ENCODE results near the gene UNC80.

The UNC80 gene

DNA sequence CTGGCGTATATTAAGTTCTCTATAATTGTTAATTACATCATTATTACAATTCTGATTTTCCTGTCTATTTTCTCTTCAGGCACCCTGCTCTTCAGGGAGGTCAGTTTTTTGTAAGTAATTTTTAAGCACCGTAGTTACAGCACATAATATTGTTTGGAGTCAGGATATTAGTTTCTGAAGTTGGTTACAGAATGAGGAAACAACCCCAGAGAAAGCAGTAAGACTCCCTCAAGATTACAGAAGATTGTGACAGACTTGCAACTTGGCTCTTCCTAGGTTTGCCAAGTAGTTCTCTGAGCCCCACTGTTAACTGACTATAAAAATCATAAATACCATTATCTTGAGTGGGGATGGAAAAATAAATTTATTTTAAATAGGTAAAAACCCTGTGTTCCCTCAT, 231.7 kb downstream of the UNC80 start:
- H3K9me3 ChIP-seq: no peaks in the 10 kb centered on the region
- H3K36me3 ChIP-seq (replicated peaks): peaks cover 19% of the 10 kb centered on the region
- DNase-seq (ENCODE audit: low spot score in 2 of 2): no peak
- peaks cover 27% of the 10 kb centered on the region for H3K4me1 ChIP-seq
- in situ Hi-C loops (cut with MboI; ENCODE audit: low sequenced_read_pairs): no loop called here
- H3K27me3 ChIP-seq (ENCODE audit: low read depth): no peaks in the 10 kb centered on the region
- H3K4me3 ChIP-seq: peak overlapping the region; percentile 89

DNA sequence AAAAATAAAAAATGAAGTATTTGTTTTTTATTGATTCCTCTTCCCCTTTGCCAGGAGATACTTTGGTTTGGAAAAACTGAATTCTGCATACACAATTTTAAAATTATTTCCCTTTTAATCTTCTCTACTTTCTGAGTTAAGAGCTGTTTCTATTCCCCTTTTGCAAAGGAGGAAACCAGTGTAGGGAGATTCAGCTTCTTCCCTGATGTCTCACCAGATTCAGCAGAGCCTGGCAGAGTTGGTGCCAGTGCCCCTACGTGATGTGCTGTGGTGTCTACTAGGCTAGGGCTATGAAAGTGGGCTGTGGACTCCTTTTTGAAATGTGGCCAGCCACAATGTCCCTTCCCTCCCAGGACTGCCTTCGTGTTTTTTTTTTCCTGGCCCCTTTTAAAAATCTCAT, 233.2 kb downstream of the UNC80 start:
- no peak overlapping the region for H3K4me3 ChIP-seq
- H3K9me3 ChIP-seq: no peaks in the 10 kb centered on the region
- no peaks in the 10 kb centered on the region for H3K27me3 ChIP-seq (ENCODE audit: low read depth)
- DNase-seq (ENCODE audit: low spot score in 2 of 2): no peak
- in situ Hi-C loops (cut with MboI; ENCODE audit: low sequenced_read_pairs): no loop called here
- H3K36me3 ChIP-seq (replicated peaks): peaks cover 28% of the 10 kb centered on the region
- H3K4me1 ChIP-seq: peaks cover 27% of the 10 kb centered on the region

DNA sequence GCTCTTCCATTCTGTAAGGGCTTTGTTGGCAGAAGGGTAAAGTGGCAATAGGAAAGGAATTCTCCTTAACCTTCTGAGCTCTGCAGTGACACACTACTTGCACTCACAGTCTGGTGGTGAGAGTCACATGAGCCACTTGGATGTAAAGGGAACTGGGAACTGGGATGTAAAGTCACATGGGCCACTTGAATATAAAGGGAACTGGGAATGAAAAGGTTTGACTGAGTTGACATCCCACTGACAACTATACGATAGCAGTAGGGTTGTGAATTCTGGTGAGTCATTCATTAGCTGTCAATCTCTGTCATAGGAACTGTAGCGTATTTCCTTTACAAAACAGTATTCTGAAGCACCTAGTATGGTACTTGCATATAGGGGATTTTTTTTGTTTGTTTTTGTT, 236.3 kb downstream of the UNC80 start:
- Histone ChIP-seq H3K4me1 (peaks cover 24% of the 10 kb centered on the region), H3K27me3 (ENCODE audit: low read depth) (no peaks in the 10 kb centered on the region), H3K36me3 (replicated peaks) (peaks cover 51% of the 10 kb centered on the region), H3K4me3 (no peak overlapping the region), H3K9me3 (no peaks in the 10 kb centered on the region)
- in situ Hi-C loops (cut with MboI; ENCODE audit: low sequenced_read_pairs): no loop called here
- DNase-seq (ENCODE audit: low spot score in 2 of 2): no peak

DNA sequence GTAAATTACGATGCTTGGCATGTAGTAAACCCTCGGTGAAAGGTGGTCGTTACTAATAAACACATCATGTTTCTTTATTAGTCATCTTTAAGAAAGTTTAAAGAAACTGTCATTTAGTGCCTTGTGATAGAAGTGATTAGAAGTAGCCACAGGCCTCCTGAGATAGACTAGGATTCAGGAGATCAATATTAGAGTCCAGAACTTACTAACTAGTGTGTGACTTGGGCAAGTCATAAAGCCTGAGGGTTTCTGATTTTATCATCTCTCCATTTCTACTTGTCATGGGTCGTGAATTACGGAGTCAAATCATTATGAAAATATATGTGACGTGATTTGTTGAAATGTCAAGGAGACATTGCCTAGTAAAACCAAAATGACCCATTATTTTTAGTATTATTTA, 237.5 kb downstream of the UNC80 start:
- peaks cover 49% of the 10 kb centered on the region for H3K36me3 ChIP-seq (replicated peaks)
- H3K9me3 ChIP-seq: no peaks in the 10 kb centered on the region
- no peaks in the 10 kb centered on the region for H3K27me3 ChIP-seq (ENCODE audit: low read depth)
- no peak overlapping the region for H3K4me3 ChIP-seq
- in situ Hi-C loops (cut with MboI; ENCODE audit: low sequenced_read_pairs): no loop called here
- H3K4me1 ChIP-seq: peaks cover 17% of the 10 kb centered on the region
- no peak for DNase-seq (ENCODE audit: low spot score in 2 of 2)

DNA sequence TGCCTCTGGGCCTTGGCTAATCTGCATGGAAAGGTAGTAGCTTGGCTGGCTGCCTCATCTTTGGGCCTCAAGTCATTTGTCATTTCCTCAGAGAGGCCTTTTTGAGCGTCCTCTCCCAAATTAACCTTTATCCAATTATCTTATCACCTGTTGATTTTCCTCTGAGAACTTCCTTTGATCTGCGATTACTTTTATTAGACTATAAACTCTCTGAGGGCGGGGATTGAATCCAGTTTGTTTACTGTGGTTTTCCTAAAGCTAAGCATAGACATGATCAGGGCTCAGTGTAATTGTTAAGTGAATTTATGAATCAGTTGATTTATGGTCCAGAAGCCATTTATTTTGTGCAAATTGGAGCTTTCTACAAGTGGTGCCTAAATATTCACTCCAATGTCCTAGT, 238.3 kb downstream of the UNC80 start:
- in situ Hi-C loops (cut with MboI; ENCODE audit: low sequenced_read_pairs): no loop called here
- H3K4me3 ChIP-seq: no peak overlapping the region
- peaks cover 9% of the 10 kb centered on the region for H3K4me1 ChIP-seq
- no peaks in the 10 kb centered on the region for H3K27me3 ChIP-seq (ENCODE audit: low read depth)
- H3K9me3 ChIP-seq: no peaks in the 10 kb centered on the region
- peaks cover 48% of the 10 kb centered on the region for H3K36me3 ChIP-seq (replicated peaks)
- DNase-seq (ENCODE audit: low spot score in 2 of 2): no peak

DNA sequence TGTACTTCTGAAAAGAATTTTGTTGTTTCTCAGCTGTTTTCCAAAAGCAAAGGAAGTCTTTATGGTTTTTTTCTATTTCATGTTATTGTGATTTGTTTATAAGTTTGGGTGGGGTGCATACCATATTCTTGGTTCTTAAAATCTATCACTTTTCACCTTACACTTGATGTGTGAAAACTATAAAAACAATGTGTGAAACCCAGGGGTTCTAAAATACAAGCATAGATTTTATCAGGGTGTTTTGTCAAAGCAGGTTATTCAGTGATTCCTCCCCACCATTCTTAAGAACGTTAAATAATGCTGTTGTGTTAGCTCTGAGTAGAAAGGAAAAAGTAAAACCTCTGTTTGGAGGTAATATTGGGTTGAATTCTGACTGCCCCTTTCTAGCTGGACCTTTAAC, 248.5 kb downstream of the UNC80 start:
- Histone ChIP-seq H3K9me3 (no peaks in the 10 kb centered on the region), H3K4me1 (no peaks in the 10 kb centered on the region), H3K4me3 (no peak overlapping the region), H3K36me3 (replicated peaks) (peaks cover 89% of the 10 kb centered on the region), H3K27me3 (ENCODE audit: low read depth) (no peaks in the 10 kb centered on the region)
- in situ Hi-C loops (cut with MboI; ENCODE audit: low sequenced_read_pairs): no loop called here
- no peak for DNase-seq (ENCODE audit: low spot score in 2 of 2)

DNA sequence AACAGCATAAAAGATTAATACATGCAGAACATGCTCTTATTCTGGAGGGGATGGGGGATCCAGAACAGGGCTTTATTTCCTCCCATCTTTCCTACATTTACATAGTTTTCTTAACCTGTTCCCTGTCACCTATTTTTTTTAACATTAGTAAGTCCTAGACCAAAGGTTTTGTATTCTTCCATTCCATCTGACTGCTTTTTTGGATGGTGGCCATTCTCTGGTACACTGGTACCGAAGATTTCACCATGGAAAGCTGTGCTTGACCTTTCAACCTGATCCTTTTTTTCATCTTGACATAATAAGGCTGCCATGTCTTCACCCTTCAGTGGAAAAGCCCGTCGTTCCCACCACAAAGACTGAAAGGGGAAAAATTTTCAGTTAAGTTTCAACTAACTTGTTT, 251.2 kb downstream of the UNC80 start:
- H3K4me1 ChIP-seq: no peaks in the 10 kb centered on the region
- in situ Hi-C loops (cut with MboI; ENCODE audit: low sequenced_read_pairs): no loop called here
- H3K9me3 ChIP-seq: no peaks in the 10 kb centered on the region
- DNase-seq (ENCODE audit: low spot score in 2 of 2): no peak
- peaks cover 75% of the 10 kb centered on the region for H3K36me3 ChIP-seq (replicated peaks)
- no peak overlapping the region for H3K4me3 ChIP-seq
- H3K27me3 ChIP-seq (ENCODE audit: low read depth): no peaks in the 10 kb centered on the region

DNA sequence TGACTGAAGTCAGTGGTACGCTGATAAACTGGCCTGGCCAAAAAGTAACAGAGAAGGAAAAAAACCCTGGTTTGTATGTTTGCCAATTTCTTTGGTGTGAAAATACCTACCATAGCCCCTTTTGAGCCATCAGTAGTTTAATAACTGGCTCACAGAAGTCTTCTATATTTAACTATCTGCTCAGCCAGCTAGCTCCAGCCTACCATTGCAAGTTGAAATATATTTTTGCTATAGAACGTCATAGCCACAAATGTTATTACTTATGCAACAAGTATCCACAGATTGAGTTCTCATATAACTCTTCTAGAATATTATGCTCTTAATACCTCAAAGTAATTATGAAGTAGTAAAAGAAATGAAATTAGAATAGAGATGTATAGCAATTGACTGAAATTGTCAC, 256.0 kb downstream of the UNC80 start:
- in situ Hi-C loops (cut with MboI; ENCODE audit: low sequenced_read_pairs): no loop called here

DNA sequence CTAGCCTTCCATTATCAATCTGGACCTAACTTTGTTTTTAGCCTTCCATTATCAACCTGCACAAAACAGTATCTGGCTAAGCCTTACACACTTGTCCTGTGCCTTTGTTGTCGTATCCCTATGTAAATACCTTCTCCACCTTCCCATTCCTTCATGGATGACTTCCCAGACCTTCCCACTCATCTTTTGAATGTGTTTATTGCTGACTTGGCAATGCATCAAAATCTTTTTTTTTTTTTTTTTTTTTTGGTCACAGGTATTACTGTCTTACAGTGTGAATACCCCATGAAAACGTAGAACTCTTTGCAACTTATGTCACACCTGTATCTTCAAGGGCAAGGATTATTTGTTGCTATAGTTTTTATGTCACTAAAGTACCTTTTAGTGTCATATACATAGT, 256.5 kb downstream of the UNC80 start:
- H3K9me3 ChIP-seq: no peaks in the 10 kb centered on the region
- DNase-seq (ENCODE audit: low spot score in 2 of 2): no peak
- H3K4me1 ChIP-seq: no peaks in the 10 kb centered on the region
- H3K27me3 ChIP-seq (ENCODE audit: low read depth): no peaks in the 10 kb centered on the region
- H3K36me3 ChIP-seq (replicated peaks): peaks cover 33% of the 10 kb centered on the region
- H3K4me3 ChIP-seq: no peak overlapping the region
- in situ Hi-C loops (cut with MboI; ENCODE audit: low sequenced_read_pairs): no loop called here

More for the DNA sequence above, 256.0 kb downstream of the UNC80 start:
- no peak for DNase-seq (ENCODE audit: low spot score in 2 of 2)
- Histone ChIP-seq H3K9me3 (no peaks in the 10 kb centered on the region), H3K4me3 (no peak overlapping the region), H3K4me1 (no peaks in the 10 kb centered on the region), H3K36me3 (replicated peaks) (peaks cover 37% of the 10 kb centered on the region), H3K27me3 (ENCODE audit: low read depth) (no peaks in the 10 kb centered on the region)

DNA sequence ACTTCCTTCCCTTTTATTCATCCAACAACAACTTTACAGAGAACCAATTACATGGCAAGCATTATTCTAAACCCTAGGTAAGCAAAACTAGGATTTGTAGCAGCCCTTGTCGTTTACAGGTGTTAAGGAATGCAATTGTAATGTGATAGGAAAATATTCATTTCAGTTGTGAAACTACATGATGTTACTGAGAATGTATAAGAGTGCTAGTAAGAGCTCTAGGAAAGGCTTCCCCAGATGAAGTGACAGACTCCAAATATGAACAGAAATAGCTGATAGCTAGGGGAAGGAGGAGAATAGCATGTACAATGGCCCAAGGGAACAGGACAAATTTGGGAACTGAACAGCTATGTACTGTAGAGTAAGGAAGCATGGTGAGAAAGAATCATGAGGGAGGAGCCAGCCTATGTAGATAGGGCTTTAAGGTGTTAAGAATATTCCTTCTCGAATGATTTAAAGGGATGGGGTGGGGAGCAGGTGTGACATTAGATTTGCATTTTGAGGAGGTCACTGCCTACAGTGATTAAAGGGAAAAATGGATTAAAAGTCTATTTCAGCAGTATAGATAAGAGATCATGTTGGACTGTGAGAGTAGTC, 262.6 kb downstream of the UNC80 start:
- no peaks in the 10 kb centered on the region for H3K9me3 ChIP-seq
- no peaks in the 10 kb centered on the region for H3K4me1 ChIP-seq
- no peak for DNase-seq (ENCODE audit: low spot score in 2 of 2)
- H3K36me3 ChIP-seq (replicated peaks): no peaks in the 10 kb centered on the region
- in situ Hi-C loops (cut with MboI; ENCODE audit: low sequenced_read_pairs): no loop called here
- no peaks in the 10 kb centered on the region for H3K27me3 ChIP-seq (ENCODE audit: low read depth)
- H3K4me3 ChIP-seq: no peak overlapping the region

DNA sequence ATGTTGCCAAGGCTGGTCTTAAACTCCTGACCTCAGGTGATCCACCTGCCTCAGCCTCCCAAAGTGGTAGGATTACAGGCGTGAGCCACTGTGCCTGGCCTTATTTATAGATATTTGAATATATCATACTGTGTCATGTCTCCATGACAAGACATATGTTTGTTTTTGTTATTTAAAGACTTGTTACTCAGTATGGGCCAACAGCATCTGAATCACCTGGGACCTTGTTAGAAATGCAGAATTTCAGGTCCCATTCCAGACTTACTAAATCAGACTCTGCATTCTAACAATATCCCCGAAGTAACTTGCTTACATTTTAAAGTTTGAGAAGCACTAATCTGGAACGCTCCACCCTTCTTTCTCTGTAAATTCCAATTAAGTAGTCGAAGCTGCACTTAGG, 264.0 kb downstream of the UNC80 start:
- Histone ChIP-seq H3K36me3 (replicated peaks) (no peaks in the 10 kb centered on the region), H3K4me1 (no peaks in the 10 kb centered on the region), H3K27me3 (ENCODE audit: low read depth) (no peaks in the 10 kb centered on the region), H3K9me3 (no peaks in the 10 kb centered on the region), H3K4me3 (no peak overlapping the region)
- no peak for DNase-seq (ENCODE audit: low spot score in 2 of 2)
- in situ Hi-C loops (cut with MboI; ENCODE audit: low sequenced_read_pairs): no loop called here

DNA sequence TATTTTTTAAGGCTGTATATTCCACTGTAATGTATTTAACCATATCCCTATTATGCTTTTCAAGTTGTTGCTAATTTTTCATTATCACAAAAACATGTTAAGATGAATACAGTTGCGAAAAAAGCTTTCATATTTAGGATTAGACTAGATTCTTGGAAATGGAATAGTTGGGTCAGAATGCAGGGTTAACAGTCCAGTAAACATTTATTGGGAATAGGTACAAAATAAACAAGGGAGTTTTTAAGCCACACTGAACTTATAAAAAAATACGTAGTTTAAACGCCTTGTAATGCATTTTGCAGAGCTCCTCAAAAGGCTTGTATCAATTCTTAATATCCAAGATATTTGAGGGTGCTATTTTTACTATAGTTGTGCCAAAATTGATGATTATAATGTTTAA, 266.4 kb downstream of the UNC80 start:
- no peak for DNase-seq (ENCODE audit: low spot score in 2 of 2)
- Histone ChIP-seq H3K27me3 (ENCODE audit: low read depth) (no peaks in the 10 kb centered on the region), H3K4me1 (no peaks in the 10 kb centered on the region), H3K36me3 (replicated peaks) (no peaks in the 10 kb centered on the region), H3K9me3 (no peaks in the 10 kb centered on the region), H3K4me3 (no peak overlapping the region)
- in situ Hi-C loops (cut with MboI; ENCODE audit: low sequenced_read_pairs): no loop called here

DNA sequence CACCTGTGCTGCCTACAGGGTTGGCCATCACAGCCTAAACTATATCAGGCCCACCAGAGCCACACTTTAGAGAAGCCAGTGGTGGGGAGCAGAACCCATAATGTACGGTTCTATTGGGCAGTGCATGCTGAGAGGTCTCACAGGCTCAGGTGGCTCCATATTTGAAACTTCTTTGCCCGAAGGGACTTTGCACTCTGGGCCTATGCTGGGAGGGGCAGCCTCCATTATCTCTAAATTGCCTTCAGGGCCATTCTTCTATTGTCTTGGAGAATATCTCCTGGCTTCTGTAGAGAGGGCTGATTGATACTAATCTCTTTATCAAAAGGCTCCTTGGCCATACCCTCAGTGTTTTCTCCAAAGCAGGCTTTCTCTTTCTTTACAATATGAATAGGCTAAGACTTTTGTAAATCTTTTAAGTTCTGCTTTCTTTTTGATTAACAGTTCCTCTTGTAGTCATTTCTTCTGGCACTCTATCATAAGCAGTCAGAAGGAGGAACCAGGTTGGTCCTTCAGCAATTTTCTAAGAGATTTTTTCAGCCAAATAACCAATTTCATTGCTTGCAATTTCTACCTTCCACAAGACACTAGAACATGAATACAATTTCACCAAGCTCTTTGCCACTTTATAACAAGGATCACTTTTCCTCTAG, 275.3 kb downstream of the UNC80 start:
- DNase-seq (ENCODE audit: low spot score in 2 of 2): peak; percentile 51 to 78
- in situ Hi-C loops (cut with MboI; ENCODE audit: low sequenced_read_pairs): no loop called here
- H3K4me3 ChIP-seq: no peak overlapping the region
- peaks cover 4% of the 10 kb centered on the region for H3K4me1 ChIP-seq
- H3K9me3 ChIP-seq: no peaks in the 10 kb centered on the region
- H3K36me3 ChIP-seq (replicated peaks): no peaks in the 10 kb centered on the region
- H3K27me3 ChIP-seq (ENCODE audit: low read depth): no peaks in the 10 kb centered on the region

Measured in HAP-1 (cell line).